ENCODE data around the gene GALR2. TPM values are rescaled to one million over a fixed set of nuclear protein-coding genes. Genes with fewer than 3 reads are reported as not detected.
A peak's percentile ranks its signal among the peaks of the same experiment; 100 is the strongest.

Gene GALR2
- total RNA-seq, 2 experiments from 2014 or later, result 0.59 to 1.0 TPM

DNA sequence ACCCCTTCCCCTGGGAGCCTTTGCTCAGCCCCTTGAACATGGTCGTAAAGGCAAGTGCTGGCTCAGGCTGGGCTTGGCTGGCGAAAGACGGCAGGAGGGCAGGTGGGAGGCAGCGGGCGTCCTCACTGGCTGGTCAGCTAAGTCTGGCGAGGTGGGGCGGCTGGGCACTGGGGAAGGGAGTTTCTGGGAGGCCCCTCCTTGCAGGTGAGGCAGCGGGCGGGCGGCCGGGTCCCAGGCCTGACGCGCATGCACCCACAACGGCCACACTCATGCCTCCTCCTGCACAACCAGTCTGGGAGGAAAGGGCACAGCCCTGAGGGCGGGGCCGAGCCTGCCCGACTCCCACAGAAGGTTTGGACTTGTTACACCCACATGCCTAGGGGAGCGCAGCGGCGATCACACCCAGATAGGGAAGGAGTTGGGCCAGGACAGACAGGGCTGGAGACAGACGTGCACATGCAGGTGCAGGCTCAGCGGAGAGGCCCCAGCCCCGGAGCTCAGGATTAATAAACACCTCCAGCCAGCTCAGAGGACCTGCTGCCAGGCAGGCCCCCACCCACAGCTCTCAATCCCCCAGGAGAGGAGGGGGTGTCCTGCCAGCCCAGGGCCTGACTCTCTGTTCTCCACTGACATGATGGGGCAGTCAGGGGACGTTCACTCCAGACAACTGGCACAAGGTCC is 47.3 kb upstream of the GALR2 start, which contains the start of gene EVPL:
Gene EVPL, minus strand, starts transcription at position 148 of the 681 bp plus-strand sequence. Its CDS starts 108 bp downstream, at position 40.
- Mint-ChIP-seq H3K4me1 (ENCODE audit: low read depth) (peaks cover 16% of the 10 kb centered on the region), H3K36me3 (ENCODE audit: low read depth) (no peaks in the 10 kb centered on the region), H3K4me3 (no peak within 1 kb of the TSS), H3K9me3 (no peaks in the 10 kb centered on the region), H3K27ac (peak within 1 kb of the TSS; percentile 17), H3K27me3 (no peaks in the 10 kb centered on the region)
- TF ChIP-seq, protein P1, sequence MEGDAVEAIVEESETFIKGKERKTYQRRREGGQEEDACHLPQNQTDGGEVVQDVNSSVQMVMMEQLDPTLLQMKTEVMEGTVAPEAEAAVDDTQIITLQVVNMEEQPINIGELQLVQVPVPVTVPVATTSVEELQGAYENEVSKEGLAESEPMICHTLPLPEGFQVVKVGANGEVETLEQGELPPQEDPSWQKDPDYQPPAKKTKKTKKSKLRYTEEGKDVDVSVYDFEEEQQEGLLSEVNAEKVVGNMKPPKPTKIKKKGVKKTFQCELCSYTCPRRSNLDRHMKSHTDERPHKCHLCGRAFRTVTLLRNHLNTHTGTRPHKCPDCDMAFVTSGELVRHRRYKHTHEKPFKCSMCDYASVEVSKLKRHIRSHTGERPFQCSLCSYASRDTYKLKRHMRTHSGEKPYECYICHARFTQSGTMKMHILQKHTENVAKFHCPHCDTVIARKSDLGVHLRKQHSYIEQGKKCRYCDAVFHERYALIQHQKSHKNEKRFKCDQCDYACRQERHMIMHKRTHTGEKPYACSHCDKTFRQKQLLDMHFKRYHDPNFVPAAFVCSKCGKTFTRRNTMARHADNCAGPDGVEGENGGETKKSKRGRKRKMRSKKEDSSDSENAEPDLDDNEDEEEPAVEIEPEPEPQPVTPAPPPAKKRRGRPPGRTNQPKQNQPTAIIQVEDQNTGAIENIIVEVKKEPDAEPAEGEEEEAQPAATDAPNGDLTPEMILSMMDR (IDR thresholded peaks at IDR 0.05), result no peak
- ChIA-PET POLR2A (no interaction called here), CTCF (no interaction called here)
- DNase-seq (no peak), ATAC-seq (ENCODE audit: poor library complexity) (no peak)
- no peaks in the 10 kb centered on the region for H3K9me3 ChIP-seq (ENCODE audit: control insufficient read depth in 1 of 2, insufficient read depth in 1 of 2, low read length in 2 of 2)
- intact Hi-C loops (cut with DNase I, micrococcal nuclease), result no loop called here
- no peaks in the 10 kb centered on the region for H3K36me3 ChIP-seq (ENCODE audit: insufficient read depth, low read length)
- no peak within 1 kb of the TSS for H3K4me3 ChIP-seq (ENCODE audit: low read length)
- no peak within 1 kb of the TSS for H3K27ac ChIP-seq (ENCODE audit: low read depth in 1 of 2, low read length in 2 of 2)
- H3K27me3 ChIP-seq (ENCODE audit: control insufficient read depth in 1 of 2, insufficient read depth in 2 of 2, low read length in 2 of 2), result no peaks in the 10 kb centered on the region
- peaks cover 25% of the 10 kb centered on the region for H3K4me1 ChIP-seq (ENCODE audit: insufficient read depth, low read length)

DNA sequence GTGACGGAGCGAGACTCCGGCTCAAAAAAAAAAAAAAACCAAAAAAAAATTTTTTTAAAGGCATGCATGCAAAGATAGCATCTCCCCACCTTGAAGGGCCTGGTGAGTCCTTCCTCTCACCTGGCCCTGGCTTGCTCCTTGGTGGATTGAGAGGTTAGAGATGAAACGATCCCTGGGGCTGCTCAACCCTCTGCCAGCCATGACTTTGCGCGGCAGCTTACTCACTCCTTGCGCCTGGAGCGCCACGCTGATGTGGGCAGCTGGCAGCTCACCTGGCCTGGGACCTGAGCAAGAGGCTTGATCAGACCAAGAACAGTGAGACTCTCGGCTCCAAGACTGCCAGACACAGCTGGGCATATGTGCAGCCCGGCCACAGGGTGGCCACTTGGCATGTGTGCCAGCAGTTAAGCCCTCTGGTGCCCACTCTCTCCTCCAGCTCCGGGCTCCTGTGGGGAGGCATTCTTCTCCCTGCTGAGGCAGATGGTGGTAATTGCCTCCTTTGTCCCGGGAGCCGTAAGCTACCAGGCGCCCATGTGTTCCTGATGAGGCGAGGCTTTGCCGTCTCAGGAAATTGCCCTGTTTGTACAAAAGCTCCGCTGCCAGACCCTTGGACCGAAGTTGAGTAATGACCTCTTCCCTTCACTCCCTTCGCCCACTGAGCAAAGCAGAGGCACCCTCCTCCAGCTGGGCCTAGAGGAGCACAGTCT is 42.4 kb upstream of the GALR2 start:
- Mint-ChIP-seq H3K27me3 (no peaks in the 10 kb centered on the region), H3K27ac (no peak overlapping the region), H3K9me3 (no peaks in the 10 kb centered on the region), H3K4me1 (ENCODE audit: low read depth) (peaks cover 16% of the 10 kb centered on the region), H3K4me3 (no peak overlapping the region), H3K36me3 (ENCODE audit: low read depth) (no peaks in the 10 kb centered on the region)
- TF ChIP-seq, protein P1 (IDR thresholded peaks at IDR 0.05), result no peak
- Histone ChIP-seq H3K9me3 (ENCODE audit: control insufficient read depth in 1 of 2, insufficient read depth in 1 of 2, low read length in 2 of 2) (no peaks in the 10 kb centered on the region), H3K4me3 (ENCODE audit: low read length) (no peak overlapping the region), H3K27me3 (ENCODE audit: control insufficient read depth in 1 of 2, insufficient read depth in 2 of 2, low read length in 2 of 2) (no peaks in the 10 kb centered on the region), H3K36me3 (ENCODE audit: insufficient read depth, low read length) (no peaks in the 10 kb centered on the region), H3K4me1 (ENCODE audit: insufficient read depth, low read length) (peaks cover 25% of the 10 kb centered on the region), H3K27ac (ENCODE audit: low read depth in 1 of 2, low read length in 2 of 2) (no peak overlapping the region)
- ATAC-seq (ENCODE audit: poor library complexity) (no peak), DNase-seq (no peak)
- ChIA-PET CTCF (no interaction called here), POLR2A (no interaction called here)
- intact Hi-C loops (cut with DNase I, micrococcal nuclease), result no loop called here

DNA sequence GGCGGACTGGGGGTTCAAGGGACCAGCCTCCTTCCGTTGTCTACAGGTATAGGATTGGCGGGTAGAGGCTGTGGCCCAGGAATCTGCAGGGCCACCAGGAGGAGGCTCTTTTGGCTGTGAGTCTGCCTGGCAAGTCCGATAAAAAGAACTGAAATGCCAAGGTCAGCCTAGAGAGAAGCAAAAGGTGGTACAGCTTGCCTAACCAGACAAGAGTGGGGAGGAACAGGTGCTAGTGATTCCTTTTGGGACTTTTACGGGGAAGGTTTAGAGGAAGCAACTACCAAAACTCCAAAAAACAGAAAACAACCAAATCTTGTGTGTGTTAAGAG is 41.8 kb upstream of the GALR2 start:
- Histone ChIP-seq H3K27me3 (ENCODE audit: control insufficient read depth in 1 of 2, insufficient read depth in 2 of 2, low read length in 2 of 2) (no peaks in the 10 kb centered on the region), H3K9me3 (ENCODE audit: control insufficient read depth in 1 of 2, insufficient read depth in 1 of 2, low read length in 2 of 2) (no peaks in the 10 kb centered on the region), H3K4me3 (ENCODE audit: low read length) (no peak overlapping the region), H3K27ac (ENCODE audit: low read depth in 1 of 2, low read length in 2 of 2) (no peak overlapping the region), H3K4me1 (ENCODE audit: insufficient read depth, low read length) (peaks cover 25% of the 10 kb centered on the region), H3K36me3 (ENCODE audit: insufficient read depth, low read length) (no peaks in the 10 kb centered on the region)
- DNase-seq (no peak), ATAC-seq (ENCODE audit: poor library complexity) (no peak)
- Mint-ChIP-seq H3K27ac (no peak overlapping the region), H3K36me3 (ENCODE audit: low read depth) (peaks cover under 1% of the 10 kb centered on the region), H3K9me3 (no peaks in the 10 kb centered on the region), H3K4me1 (ENCODE audit: low read depth) (peaks cover 16% of the 10 kb centered on the region), H3K4me3 (no peak overlapping the region), H3K27me3 (no peaks in the 10 kb centered on the region)
- POLR2A ChIA-PET, result no interaction called here
- TF ChIP-seq, protein P1 (IDR thresholded peaks at IDR 0.05), result no peak
- CTCF ChIA-PET, result no interaction called here
- intact Hi-C loops (cut with DNase I, micrococcal nuclease), result no loop called here

Data from CD4-positive, alpha-beta T cell (primary cell).